ENCODE results near the gene PLA2G3.

PLA2G3 gene

DNA sequence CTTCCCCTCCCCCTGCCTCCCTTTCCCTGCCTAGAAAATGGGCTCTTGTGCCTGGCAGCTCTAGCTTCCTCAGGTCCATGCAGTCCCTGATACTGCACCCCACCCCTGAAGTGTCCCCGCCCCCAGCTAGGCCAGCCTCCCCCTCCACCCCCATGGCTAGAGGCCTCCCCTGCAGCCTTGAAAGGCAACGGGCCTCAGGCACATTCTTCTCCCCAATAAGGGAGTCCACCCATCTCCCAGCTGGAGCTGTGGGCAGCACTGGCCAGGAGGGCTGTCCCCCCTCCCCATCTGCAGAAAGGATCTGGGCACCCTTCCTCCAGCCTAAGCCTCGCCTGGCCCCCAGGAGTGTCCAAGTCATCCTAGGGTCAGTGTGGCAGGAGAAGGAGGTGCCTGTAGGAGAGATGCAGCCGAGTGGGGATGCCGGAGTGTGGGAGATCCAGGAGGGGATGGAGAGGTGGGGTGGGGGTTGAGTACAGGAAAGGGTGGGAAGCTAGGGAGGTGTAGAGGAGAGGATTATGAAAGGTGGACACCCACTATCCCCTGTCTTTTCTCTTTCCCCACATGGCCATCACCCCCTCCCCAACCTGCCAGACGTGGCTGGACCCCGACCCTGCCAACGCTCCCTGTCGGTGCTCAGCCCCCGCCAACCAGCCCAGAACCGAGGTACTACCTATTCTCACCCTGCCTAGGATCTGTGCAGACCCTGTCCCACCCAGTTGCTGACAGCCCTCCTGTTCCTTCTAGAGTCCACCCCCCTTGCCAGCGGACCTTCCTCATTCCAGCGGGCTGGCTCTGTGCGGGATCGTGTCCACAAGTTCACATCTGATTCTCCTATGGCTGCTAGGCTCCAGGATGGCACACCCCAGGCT is 49.9 kb downstream of the PLA2G3 start:
- DNase-seq (ENCODE audit: low read depth) = no peak
- H3K4me3 ChIP-seq (ENCODE audit: low read depth, low read length) = no peak overlapping the region

DNA sequence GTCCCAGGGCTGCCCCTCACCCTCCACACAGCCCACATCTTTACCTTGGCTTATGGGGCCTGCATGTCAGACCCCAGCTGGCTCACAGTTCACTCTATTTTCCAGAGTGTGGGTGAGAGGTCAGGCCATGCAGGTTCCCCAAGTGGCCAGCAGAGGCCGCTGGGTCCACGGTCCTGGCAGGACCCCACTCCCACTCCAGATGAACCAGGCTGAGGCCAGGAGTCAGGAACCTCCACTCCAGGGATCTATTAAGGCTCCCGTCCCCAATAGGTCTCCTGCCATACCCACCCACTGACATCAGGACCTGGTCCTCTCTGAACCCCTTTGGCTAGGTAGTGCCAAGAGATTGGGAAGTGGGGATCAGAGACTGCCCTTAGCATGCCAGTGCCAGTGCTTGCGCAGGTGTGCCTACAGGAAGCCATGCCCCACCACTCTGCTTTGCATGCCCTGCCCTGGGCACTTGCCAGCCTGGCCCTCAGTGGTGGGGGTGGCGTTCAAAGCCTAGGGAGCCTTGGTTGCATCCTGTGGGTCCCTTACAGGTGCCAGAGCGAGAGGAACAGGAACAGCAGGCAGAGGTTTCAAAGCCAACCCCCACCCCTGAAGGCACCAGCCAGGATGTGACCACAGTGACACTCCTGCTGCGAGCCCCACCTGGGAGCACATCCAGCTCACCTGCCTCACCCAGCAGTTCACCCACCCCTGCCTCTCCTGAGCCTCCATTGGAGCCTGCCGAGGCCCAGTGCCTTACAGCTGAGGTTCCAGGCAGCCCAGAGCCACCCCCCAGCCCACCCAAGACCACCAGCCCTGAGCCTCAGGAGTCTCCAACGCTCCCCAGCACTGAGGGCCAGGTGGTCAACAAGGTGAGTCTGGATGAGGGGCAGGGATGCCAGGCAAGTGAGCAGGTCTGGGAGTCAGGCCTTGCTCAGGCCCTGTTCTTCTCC is 50.9 kb downstream of the PLA2G3 start:
- DNase-seq (ENCODE audit: low read depth) = no peak

DNA sequence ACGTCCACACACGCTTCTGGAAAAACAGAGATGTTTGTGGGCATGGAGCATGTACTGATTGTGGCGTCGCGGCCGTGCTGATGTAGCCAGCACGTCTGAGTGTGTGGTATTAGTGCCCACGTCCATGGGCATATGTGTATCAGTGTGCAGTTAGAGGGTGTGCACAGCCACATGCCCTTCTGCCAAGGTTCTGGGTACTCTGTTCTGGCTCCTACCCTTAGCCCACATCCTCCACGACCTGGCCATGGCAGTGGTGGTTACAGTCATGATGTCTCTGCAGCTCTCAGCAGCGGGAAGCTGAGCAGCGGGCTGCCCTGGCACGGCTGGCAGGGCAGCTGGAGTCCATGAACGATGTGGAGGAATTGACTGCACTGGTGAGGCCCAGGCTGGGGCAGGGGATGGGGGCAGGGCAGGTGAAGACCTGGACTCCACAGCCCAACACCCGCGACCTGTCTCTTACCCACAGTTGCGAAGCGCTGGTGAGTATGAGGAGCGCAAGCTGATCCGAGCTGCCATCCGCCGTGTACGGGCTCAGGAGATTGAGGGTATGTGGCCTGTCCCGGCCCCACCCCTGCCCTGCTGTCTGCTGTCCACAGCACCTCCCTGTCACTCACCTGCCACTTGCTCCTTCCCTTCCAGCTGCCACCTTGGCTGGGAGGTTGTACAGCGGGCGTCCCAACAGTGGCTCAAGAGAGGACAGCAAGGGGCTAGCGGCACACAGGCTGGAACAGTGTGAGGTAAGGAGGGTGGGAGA is 51.9 kb downstream of the PLA2G3 start:
- no peak for DNase-seq (ENCODE audit: low read depth)
- no peak overlapping the region for H3K4me3 ChIP-seq (ENCODE audit: low read depth, low read length)

More for the DNA sequence above, 50.9 kb downstream of the PLA2G3 start:
- no peak overlapping the region for H3K4me3 ChIP-seq (ENCODE audit: low read depth, low read length)

DNA sequence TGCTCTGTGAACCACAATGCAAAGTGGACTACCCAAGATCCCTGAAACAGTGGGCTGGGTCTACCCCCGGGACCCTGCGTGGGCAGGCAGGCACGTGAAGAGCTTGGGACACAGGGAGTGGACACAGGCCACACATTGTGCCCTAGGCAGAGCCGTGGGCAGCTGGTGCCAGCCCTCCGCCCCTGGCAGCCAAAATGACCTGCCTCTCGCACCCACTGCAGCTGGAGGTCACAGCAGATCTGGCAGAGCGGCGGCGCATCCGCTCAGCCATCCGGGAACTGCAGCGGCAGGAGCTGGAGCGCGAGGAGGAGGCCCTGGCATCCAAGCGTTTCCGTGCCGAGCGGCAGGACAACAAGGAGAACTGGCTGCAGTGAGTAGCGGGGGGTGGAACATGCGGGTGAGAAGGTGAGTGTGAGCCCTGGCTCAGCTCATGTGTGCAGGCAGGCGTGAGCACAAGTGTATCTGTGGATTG is 52.5 kb downstream of the PLA2G3 start:
- DNase-seq (ENCODE audit: low read depth) = no peak
- H3K4me3 ChIP-seq (ENCODE audit: low read depth, low read length) = no peak overlapping the region

DNA sequence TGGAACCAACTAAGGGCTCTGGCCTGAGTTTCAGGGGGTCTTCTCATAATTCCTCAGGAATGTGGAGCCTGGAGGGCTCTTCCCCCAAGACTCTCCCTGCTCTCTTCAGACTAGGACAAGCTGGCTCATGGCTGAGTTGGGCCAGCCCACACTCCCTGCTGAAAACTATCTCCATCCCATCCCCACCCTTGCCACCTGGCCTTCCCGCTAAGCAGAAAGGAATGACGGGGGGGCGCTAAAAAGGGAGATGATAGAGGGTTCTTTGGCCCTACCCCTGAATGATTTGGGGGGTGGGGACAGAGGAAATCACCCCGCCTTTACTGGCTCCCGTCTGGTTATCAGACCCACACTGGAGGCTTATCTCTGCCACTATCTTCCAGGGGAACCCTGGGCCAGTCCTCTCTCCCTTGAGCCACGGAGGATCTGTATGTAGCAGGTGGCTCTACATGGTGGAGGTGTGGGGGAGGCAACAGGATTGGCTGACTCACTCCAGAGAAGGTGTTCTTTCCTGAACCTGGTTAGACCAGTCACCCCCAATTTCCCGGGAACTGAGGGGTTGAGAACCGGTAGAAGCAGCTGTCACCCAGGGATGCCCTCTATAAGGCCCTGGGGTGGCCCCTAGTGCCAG is 53.5 kb downstream of the PLA2G3 start:
- no peak for DNase-seq (ENCODE audit: low read depth)
- no peak overlapping the region for H3K4me3 ChIP-seq (ENCODE audit: low read depth, low read length)

DNA sequence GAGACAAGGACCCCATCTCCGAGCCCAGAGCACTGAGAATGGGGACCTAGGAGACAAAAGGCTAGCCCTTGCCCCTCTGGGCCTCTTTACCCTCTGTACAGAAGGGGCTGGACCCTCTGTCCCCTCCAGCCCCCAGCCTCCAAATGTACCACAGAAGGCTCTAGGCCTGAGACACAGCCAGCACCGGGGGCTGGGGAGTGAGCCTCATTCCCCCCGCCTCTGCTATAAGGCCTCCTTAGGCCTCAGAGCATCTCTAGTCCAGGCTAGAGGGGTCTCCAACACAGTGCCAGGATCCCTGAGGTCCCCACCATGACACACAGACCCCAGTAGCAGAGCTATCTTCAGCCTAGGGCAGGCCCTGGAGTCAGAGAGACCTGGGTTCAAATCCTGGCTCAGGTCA is 54.4 kb downstream of the PLA2G3 start:
- no peak overlapping the region for H3K4me3 ChIP-seq (ENCODE audit: low read depth, low read length)
- no peak for DNase-seq (ENCODE audit: low read depth)

DNA sequence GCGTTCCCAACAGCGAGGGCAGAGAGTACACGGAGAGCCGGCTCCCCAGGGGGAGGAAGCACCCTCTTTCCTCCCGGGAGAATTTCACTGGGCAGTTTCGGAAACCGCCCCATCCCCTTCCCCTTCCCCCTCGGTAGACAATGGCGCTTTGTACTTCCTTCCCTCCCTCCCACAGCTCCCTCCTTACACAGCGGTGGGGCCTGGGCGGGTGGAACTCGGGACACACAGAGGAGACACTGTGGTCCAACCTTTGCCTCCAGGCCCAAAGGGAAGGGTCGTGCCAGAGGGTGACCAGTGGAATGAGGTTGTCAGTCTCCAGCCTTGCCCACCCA is 54.8 kb downstream of the PLA2G3 start:
- no peak for DNase-seq (ENCODE audit: low read depth)
- peak overlapping the region; percentile 69 for H3K4me3 ChIP-seq (ENCODE audit: low read depth, low read length)

DNA sequence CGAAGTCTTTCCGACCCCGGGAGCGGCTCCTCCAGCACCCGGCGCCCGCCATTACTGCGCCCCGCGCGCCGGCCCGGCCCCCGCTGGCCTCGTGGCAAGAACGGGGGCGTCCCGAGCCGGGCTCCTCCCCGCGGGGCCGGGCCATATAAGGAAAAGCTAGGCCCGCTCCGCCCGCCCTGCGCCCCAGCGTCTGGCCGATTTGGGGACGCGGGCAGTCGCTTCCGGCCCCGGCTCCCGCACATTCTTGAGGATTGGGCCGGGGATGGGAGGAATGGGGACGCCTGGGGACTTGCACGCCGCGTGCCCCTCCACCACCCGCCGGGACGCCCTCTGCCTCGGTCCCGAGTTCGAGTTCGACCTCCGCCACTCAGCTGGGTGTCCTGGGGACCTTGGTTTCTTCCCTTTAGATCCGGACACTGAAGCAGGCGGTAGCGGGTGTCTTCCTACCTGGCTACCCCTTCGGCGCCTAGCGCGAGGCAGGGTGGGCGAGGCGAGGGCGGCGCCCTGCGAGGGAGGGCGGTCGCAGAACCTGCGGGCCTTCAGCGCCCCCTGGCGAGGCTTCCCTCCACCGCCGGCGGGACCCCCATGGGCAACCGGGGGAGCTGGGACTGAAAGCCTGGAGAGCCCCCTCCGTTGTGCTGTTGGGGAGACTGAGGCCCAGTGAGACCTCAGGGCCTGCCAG is 55.4 kb downstream of the PLA2G3 start:
- H3K4me3 ChIP-seq (ENCODE audit: low read depth, low read length) = peak overlapping the region; percentile 69
- no peak for DNase-seq (ENCODE audit: low read depth)
